ENCODE measurements around the gene CD177.

DNA sequence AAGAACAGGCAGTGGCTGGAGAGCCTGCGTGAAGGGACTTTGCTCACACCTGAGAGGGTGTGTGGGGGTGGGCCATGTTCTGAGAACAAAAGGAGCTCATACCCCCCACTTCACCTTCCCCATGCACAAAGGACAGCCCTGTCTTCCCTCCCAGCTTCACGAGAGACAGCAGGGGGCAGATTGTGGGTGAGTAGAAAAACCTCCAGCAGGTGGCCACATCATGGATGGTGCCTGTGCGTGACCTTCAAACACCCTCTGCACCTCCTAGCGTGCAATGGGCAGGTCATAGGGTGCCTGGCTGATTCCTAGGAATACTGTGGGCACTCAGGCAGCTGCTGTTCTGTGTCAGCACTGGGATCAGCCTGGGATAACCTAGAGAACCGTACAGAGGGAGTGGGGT lies 47.8 kb upstream of the CD177 start:
- TF ChIP-seq CTCF (IDR thresholded peaks at IDR 0.05): no peak
- TF ChIP-seq ZFX (IDR thresholded peaks at IDR 0.05; ENCODE audit: borderline replicate concordance): no peak

Data from 22Rv1 (cell line).